Trophoblast cell (in vitro differentiated cells and primary cell): ENCODE results near the gene NUAK1.

ENCODE experiments used
- DNase-seq, 2 donors: peaks; one replicate each; pipeline ENCODE4 v3.0.0-alpha.2; 2016
- H2AFZ ChIP-seq: 2 replicates; pipeline ENCODE4 v1.6.1; 2013; ENCODE audit warnings: low read length, moderate library complexity, mild to moderate bottlenecking; ENCODE audit not compliant: insufficient read depth, poor library complexity
- H2AK5ac ChIP-seq: 2 replicates; pipeline ENCODE4 v1.6.1; 2013; ENCODE audit warnings: mild to moderate bottlenecking, low read length
- H2BK120ac ChIP-seq: 2 replicates; pipeline ENCODE4 v1.6.1; 2013; ENCODE audit warnings: low read length, mild to moderate bottlenecking, moderate library complexity; ENCODE audit not compliant: insufficient read depth, poor library complexity
- H2BK12ac ChIP-seq: 2 replicates; pipeline ENCODE4 v1.6.1; 2013; ENCODE audit warnings: mild to moderate bottlenecking, low read length, moderate library complexity
- H2BK5ac ChIP-seq: 2 replicates; pipeline ENCODE4 v1.6.1; 2013; ENCODE audit warnings: low read length, low read depth, moderate library complexity, mild to moderate bottlenecking; ENCODE audit not compliant: poor library complexity
- H3K14ac ChIP-seq: 2 replicates; pipeline ENCODE4 v1.6.1; 2013; ENCODE audit warnings: mild to moderate bottlenecking, low read length
- H3K18ac ChIP-seq: 2 replicates; pipeline ENCODE4 v1.6.1; 2013; ENCODE audit warnings: mild to moderate bottlenecking, low read length
- H3K23ac ChIP-seq: 2 replicates; pipeline ENCODE4 v1.6.1; 2013; ENCODE audit warnings: low read length
- H3K27ac ChIP-seq: 2 replicates; pipeline ENCODE4 v1.5.1; 2013; ENCODE audit warnings: low read depth, mild to moderate bottlenecking, inconsistent platforms, low read length, moderate library complexity
- H3K27me3 ChIP-seq: 2 replicates; pipeline ENCODE4 v1.6.1; 2013; ENCODE audit warnings: inconsistent platforms, mild to moderate bottlenecking, low read length, moderate library complexity; ENCODE audit not compliant: insufficient read depth
- H3K36me3 ChIP-seq, 2 experiments: 1 replicate in 1 of 2; 2 replicates in 1 of 2; pipeline ENCODE4 v1.6.1; 2013; ENCODE audit warnings: low read length in 2 of 2, mild to moderate bottlenecking in 2 of 2, moderate library complexity in 1 of 2; ENCODE audit not compliant: insufficient read depth in 2 of 2, control insufficient read depth in 1 of 2
- H3K4ac ChIP-seq: 2 replicates; pipeline ENCODE4 v1.6.1; 2013; ENCODE audit warnings: low read depth, mild to moderate bottlenecking, low read length, moderate library complexity
- H3K4me1 ChIP-seq, 2 experiments: 1 replicate in 1 of 2; 2 replicates in 1 of 2; pipeline ENCODE4 v1.6.1; 2013; ENCODE audit warnings: low read length in 2 of 2, mild to moderate bottlenecking in 2 of 2, moderate library complexity in 1 of 2; ENCODE audit not compliant: insufficient read depth in 2 of 2, control insufficient read depth in 1 of 2
- H3K4me2 ChIP-seq: 2 replicates; pipeline ENCODE4 v1.6.1; 2013; ENCODE audit warnings: inconsistent platforms, mild to moderate bottlenecking, low read length, moderate library complexity
- H3K4me3 ChIP-seq: 2 replicates; pipeline ENCODE4 v1.5.1; 2013; ENCODE audit warnings: mild to moderate bottlenecking, low read depth, low read length, inconsistent platforms
- H3K79me1 ChIP-seq: one replicate; pipeline ENCODE4 v1.6.1; 2013; ENCODE audit warnings: low read length
- H3K79me2 ChIP-seq: 2 replicates; pipeline ENCODE4 v1.6.1; 2013; ENCODE audit warnings: low read length, mild to moderate bottlenecking; ENCODE audit not compliant: control insufficient read depth, insufficient read depth, poor library complexity
- H3K9ac ChIP-seq: 2 replicates; pipeline ENCODE4 v1.6.1; 2013; ENCODE audit warnings: mild to moderate bottlenecking, low read length
- H3K9me3 ChIP-seq: 2 replicates; pipeline ENCODE4 v1.6.1; 2013; ENCODE audit warnings: low read depth, mild to moderate bottlenecking, control low read depth, inconsistent platforms, low read length; ENCODE audit not compliant: insufficient read depth
- H4K12ac ChIP-seq: 2 replicates; pipeline ENCODE4 v1.6.1; 2013; ENCODE audit warnings: low read depth, mild to moderate bottlenecking, low read length, moderate library complexity
- H4K8ac ChIP-seq: 2 replicates; pipeline ENCODE4 v1.6.1; 2013; ENCODE audit warnings: low read depth, mild to moderate bottlenecking, low read length, moderate library complexity
- H4K91ac ChIP-seq: one replicate; pipeline ENCODE4 v1.6.1; 2013; ENCODE audit warnings: low read depth, mild to moderate bottlenecking, low read length, moderate library complexity
- WGBS: extraction: QIAGEN DNeasy Blood & Tissue Kit; methylation state at CpG from one replicate; pipeline ENCODE4 v1.1.7; 2013; ENCODE audit warnings: missing lambda C conversion rate; ENCODE audit not compliant: insufficient read length, insufficient coverage; ENCODE audit errors: extremely low coverage; 5-methylcytosine and 5-hydroxymethylcytosine counted together

NUAK1 gene

GRCh38 chr12:106080791-106081170 is 58.0 kb downstream of the NUAK1 start:
- peak overlapping the region; percentile 61 for H2AFZ ChIP-seq
- H2BK12ac ChIP-seq = peak overlapping the region; percentile 89
- H2BK120ac ChIP-seq = peak overlapping the region; percentile 94
- H3K9ac ChIP-seq = no peak overlapping the region
- no peak overlapping the region for H3K23ac ChIP-seq
- no peaks in the 10 kb centered on the region for H3K27me3 ChIP-seq
- H2AK5ac ChIP-seq = peak overlapping the region; percentile 51
- H3K79me1 ChIP-seq = peaks cover 50% of the 10 kb centered on the region
- H3K4me1 ChIP-seq = peaks cover 31 to 53% of the 10 kb centered on the region in 2 experiments
- peak overlapping the region; percentile 79 for H2BK5ac ChIP-seq
- peak in 1 of 2 donors; percentile 39 for DNase-seq
- H3K36me3 ChIP-seq = peaks cover 31 to 62% of the 10 kb centered on the region in 2 experiments
- WGBS = no CpG with 5 or more reads among the region's 5 CpGs
- peak overlapping the region; percentile 66 for H3K4ac ChIP-seq
- peak overlapping the region; percentile 77 for H4K8ac ChIP-seq
- peak overlapping the region; percentile 88 for H3K18ac ChIP-seq
- H3K4me3 ChIP-seq = no peak overlapping the region
- H3K9me3 ChIP-seq = no peaks in the 10 kb centered on the region
- H3K79me2 ChIP-seq = peaks cover 11% of the 10 kb centered on the region
- H4K12ac ChIP-seq = no peak overlapping the region
- H3K27ac ChIP-seq = peak overlapping the region; percentile 98
- peak overlapping the region; percentile 95 for H4K91ac ChIP-seq
- no peak overlapping the region for H3K4me2 ChIP-seq
- H3K14ac ChIP-seq = peak overlapping the region; percentile 74

GRCh38 chr12:106080041-106080790 is 58.5 kb downstream of the NUAK1 start:
- Histone ChIP-seq H2AK5ac (peak overlapping the region; percentile 51), H3K36me3 (peaks cover 31 to 59% of the 10 kb centered on the region in 2 experiments), H2AFZ (no peak overlapping the region), H3K27me3 (no peaks in the 10 kb centered on the region), H3K18ac (peak overlapping the region; percentile 88), H2BK120ac (peak overlapping the region; percentile 94), H2BK12ac (peak overlapping the region; percentile 89), H3K9me3 (no peaks in the 10 kb centered on the region), H3K4me3 (no peak overlapping the region), H4K8ac (peak overlapping the region; percentile 77), H3K79me2 (peaks cover 11% of the 10 kb centered on the region), H3K4ac (peak overlapping the region; percentile 66), H3K4me1 (peaks cover 31 to 53% of the 10 kb centered on the region in 2 experiments), H4K12ac (no peak overlapping the region), H3K27ac (peak overlapping the region; percentile 98), H3K14ac (peak overlapping the region; percentile 74), H3K79me1 (peaks cover 50% of the 10 kb centered on the region), H3K9ac (no peak overlapping the region), H3K4me2 (no peak overlapping the region), H2BK5ac (peak overlapping the region; percentile 79), H4K91ac (peak overlapping the region; percentile 95), H3K23ac (no peak overlapping the region)
- WGBS = no CpG with 5 or more reads among the region's 9 CpGs
- DNase-seq = peak in 1 of 2 donors; percentile 43

GRCh38 chr12:106079148-106079738 is 59.5 kb downstream of the NUAK1 start:
- H3K79me1 ChIP-seq = peaks cover 45% of the 10 kb centered on the region
- DNase-seq = no peak
- no peak overlapping the region for H4K8ac ChIP-seq
- WGBS = no CpG with 5 or more reads among the region's 1 CpG
- H3K9ac ChIP-seq = no peak overlapping the region
- no peak overlapping the region for H2AK5ac ChIP-seq
- H3K27ac ChIP-seq = peak overlapping the region; percentile 60
- peak overlapping the region; percentile 6 for H2BK12ac ChIP-seq
- peaks cover 29 to 52% of the 10 kb centered on the region in 2 experiments for H3K4me1 ChIP-seq
- no peaks in the 10 kb centered on the region for H3K9me3 ChIP-seq
- no peak overlapping the region for H4K12ac ChIP-seq
- peak overlapping the region; percentile 22 for H3K4ac ChIP-seq
- H3K4me2 ChIP-seq = no peak overlapping the region
- no peak overlapping the region for H3K23ac ChIP-seq
- peaks cover 11% of the 10 kb centered on the region for H3K79me2 ChIP-seq
- peak overlapping the region; percentile 44 for H3K18ac ChIP-seq
- H2AFZ ChIP-seq = no peak overlapping the region
- H2BK120ac ChIP-seq = peak overlapping the region; percentile 2
- peaks cover 33 to 62% of the 10 kb centered on the region in 2 experiments for H3K36me3 ChIP-seq
- peak overlapping the region; percentile 33 for H4K91ac ChIP-seq
- H3K27me3 ChIP-seq = no peaks in the 10 kb centered on the region
- peak overlapping the region; percentile 35 for H2BK5ac ChIP-seq
- H3K14ac ChIP-seq = peak overlapping the region; percentile 19
- H3K4me3 ChIP-seq = no peak overlapping the region

GRCh38 chr12:106078358-106079010 is 60.3 kb downstream of the NUAK1 start:
- Histone ChIP-seq H4K91ac (no peak overlapping the region), H3K4me1 (peaks cover 26 to 48% of the 10 kb centered on the region in 2 experiments), H3K79me1 (peaks cover 42% of the 10 kb centered on the region), H2AFZ (no peak overlapping the region), H2BK5ac (no peak overlapping the region), H3K27ac (peak overlapping the region; percentile 4), H3K79me2 (peaks cover 11% of the 10 kb centered on the region), H3K18ac (peak overlapping the region; percentile 28), H3K4ac (no peak overlapping the region), H4K12ac (no peak overlapping the region), H2AK5ac (no peak overlapping the region), H3K9me3 (no peaks in the 10 kb centered on the region), H3K9ac (no peak overlapping the region), H3K27me3 (no peaks in the 10 kb centered on the region), H3K4me2 (no peak overlapping the region), H3K23ac (no peak overlapping the region), H3K4me3 (no peak overlapping the region), H3K36me3 (peaks cover 31 to 61% of the 10 kb centered on the region in 2 experiments), H4K8ac (no peak overlapping the region), H3K14ac (no peak overlapping the region), H2BK12ac (peak overlapping the region; percentile 38), H2BK120ac (peak overlapping the region; percentile 23)
- WGBS = no CpG with 5 or more reads among the region's 10 CpGs
- no peak for DNase-seq
